Keratinocyte (primary cell): ENCODE data around the gene BEGAIN.

Experiments
- CTCF ChIP-seq, 3 experiments: IDR thresholded peaks in 1 of 3; conservative IDR thresholded peaks in 1 of 3; optimal IDR thresholded peaks in 1 of 3; 2 replicates in 2 of 3; 3 replicates in 1 of 3; pipeline versions ENCODE3 to v1.5.1; 2011; ENCODE audit warnings: low read length in 3 of 3, mild to moderate bottlenecking in 3 of 3, moderate library complexity in 2 of 3, control low read depth in 1 of 3, inconsistent platforms in 1 of 3; ENCODE audit not compliant: insufficient read depth in 2 of 3; ENCODE audit errors: extremely low read depth in 1 of 3
- EZH2 ChIP-seq: IDR thresholded peaks from one replicate; pipeline ENCODE4 v1.6.1; 2012; ENCODE audit warnings: inconsistent platforms, mild to moderate bottlenecking, low read length, moderate library complexity

DNA sequence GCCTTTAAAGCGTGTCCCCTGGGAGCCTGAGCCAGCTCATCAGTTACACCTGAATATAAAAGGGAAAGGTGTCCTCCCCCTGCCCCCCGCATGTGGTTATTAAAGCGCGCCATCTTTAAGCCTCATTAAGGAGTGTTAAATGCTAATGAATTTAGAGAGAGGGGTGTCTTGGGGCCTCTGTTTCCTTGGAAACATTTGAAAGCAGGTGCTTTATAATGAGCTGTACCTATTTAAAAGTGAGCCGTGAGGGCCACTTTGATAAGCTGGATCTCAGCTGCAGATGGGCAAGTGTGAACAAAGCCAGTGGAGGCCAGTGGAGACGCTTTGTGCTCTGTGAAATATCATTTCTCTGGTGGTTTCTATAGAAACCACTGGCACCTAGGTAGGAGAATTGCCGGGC is 84.0 kb downstream of the BEGAIN start:
- no peak for TF ChIP-seq CTCF (optimal IDR thresholded peaks at IDR 0.05 in 1 of 3, IDR thresholded peaks at IDR 0.05 in 1 of 3, conservative IDR thresholded peaks at IDR 0.05 in 1 of 3; ENCODE audit: extremely low read depth in 1 of 3, insufficient read depth in 2 of 3, low read length in 3 of 3)
- TF ChIP-seq EZH2, result no peak
